ENCODE measurements around the gene ERMARD.

Gene ERMARD

DNA sequence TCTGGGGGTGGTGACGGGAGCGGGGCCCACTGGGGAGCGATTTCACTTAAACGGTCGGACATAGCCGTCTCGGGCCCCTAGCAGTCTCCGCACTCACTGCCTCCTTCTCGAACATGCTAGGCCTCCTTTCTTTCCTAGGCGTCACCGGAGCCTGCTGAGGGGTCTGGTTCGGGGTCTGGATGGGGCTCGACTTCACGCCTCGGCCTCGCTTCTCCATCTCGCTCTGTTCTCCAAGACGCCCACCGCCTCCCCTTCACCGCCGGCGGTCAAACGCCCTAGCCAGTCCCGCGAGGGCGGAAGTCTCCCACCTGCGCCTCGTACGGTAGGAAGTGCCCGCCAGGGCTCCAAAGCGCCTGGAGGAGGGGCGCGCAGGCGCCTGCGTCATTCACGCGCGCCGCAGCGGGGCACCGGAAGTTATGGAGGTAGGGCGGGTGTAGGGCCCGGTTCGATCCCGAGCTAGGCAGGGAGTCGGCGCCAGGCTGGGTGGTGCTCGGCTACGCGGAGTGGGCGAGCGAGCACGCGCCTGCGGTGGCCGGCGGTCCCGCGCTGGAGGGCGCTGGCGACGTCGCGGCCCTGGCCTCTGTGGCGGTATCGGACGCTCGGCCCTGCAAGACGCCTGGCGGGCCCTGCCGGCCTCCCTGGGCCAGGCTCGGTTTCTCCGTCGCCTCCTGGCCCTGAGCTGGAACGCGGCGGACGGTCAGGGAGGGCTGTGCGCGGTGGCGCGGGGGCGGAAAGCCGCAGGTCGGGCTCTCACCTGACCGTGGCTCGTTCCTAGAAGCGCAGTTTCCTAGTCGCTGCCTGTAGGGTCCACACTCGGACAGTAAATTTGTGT is at the start of gene ERMARD, which contains the start of gene DYNLT2:
ERMARD (plus strand) TSS at position 381 of the 832 bp plus-strand sequence; CDS start at position 417, 36 bp downstream.
DYNLT2 (minus strand) TSS at position 331 of the 832 bp plus-strand sequence; CDS start at position 217, 114 bp downstream.
- in situ Hi-C loops (cut with MboI; ENCODE audit: low sequenced_read_pairs), result no loop called here

GRCh38 chr6:169701954-169702839 is 49.2 kb upstream of the ERMARD start, which contains the start of the genes C6orf120 and WDR27:
Gene C6orf120, plus strand, starts transcription at chr6:169702126. Its CDS starts 334 bp downstream, at chr6:169702460.
Gene WDR27, minus strand, starts transcription at chr6:169702029. Its CDS starts 13,024 bp downstream, at chr6:169689005.
- in situ Hi-C loops (cut with MboI; ENCODE audit: low sequenced_read_pairs), result no loop called here

DNA sequence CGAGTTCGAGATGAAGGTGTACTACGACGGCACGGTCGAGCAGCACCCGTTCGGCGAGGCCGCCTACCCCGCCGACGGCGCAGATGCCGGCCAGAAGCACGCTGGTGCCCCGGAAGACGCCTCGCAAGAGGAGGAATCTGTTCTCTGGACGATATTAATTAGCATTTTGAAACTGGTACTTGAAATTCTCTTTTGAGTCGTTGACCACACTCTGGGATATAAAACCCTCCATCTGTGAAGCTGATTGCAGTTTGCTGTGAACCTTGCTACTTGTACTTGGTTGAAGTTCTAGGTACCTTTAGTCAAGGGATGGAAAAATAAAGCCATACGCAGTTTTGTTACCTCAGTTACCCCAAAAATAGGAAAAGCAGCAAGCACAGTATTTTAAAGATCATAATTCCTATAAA is 48.6 kb upstream of the ERMARD start:
- in situ Hi-C loops (cut with MboI; ENCODE audit: low sequenced_read_pairs), result no loop called here

- in situ Hi-C loops (cut with MboI; ENCODE audit: low sequenced_read_pairs), result no loop called here
These were observed 43.6 kb upstream of the ERMARD start for GRCh38 chr6:169707772-169708171.

DNA sequence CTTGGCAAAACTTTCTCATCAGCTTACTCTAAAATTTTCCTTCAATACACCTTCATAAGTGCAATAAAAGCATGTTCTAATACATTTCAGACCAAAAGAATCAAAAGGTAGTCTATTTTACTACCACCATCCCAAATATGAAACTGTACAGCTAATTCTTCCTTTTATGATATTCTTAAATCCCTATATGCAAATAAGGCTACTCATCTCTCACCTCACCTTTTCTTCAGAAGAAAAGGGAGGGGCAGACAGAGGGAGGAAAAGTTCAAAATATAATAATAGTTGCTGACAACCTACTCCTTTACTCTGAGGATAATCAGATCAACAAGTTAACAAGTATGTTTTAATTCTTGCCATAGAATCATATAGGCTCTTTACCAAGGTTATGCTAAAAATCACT is 42.1 kb upstream of the ERMARD start:
- in situ Hi-C loops (cut with MboI; ENCODE audit: low sequenced_read_pairs), result no loop called here

GRCh38 chr6:169710009-169710408 is 41.4 kb upstream of the ERMARD start:
- in situ Hi-C loops (cut with MboI; ENCODE audit: low sequenced_read_pairs), result no loop called here

GRCh38 chr6:169714178-169714577 is 37.2 kb upstream of the ERMARD start:
- in situ Hi-C loops (cut with MboI; ENCODE audit: low sequenced_read_pairs), result no loop called here

- in situ Hi-C loops (cut with MboI; ENCODE audit: low sequenced_read_pairs), result no loop called here
These were observed 36.8 kb upstream of the ERMARD start for GRCh38 chr6:169714595-169714994.

GRCh38 chr6:169719117-169719516 is 32.3 kb upstream of the ERMARD start:
- in situ Hi-C loops (cut with MboI; ENCODE audit: low sequenced_read_pairs), result no loop called here

DNA sequence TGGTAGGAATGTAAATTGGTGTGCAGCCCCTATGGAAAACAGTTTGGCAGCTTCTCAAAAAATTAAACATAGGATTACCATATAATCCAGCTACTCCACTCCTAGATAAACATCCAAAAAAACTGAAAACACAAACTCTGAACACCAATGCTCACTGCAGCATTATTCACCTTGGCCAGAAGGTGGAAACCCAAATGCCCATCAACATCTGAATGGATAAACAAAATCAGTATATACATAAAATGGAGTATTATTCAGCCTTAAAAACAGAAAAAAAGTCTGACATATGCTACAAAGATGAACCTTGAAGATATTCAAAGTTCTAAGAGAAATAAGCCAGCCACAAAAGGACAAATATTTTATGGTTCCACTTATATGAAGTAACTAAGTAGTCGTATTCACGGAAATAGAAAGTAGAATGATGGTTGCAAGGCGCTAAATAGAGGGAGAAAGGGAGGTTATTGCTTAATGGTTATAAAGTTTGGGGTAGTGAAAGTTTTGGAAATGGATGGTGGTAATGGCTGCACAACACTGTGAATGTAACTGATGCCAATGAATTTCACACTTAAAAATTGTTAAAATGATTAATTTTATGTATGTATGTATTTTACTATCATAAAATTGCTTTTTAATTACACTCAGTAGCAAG is 31.1 kb upstream of the ERMARD start:
- in situ Hi-C loops (cut with MboI; ENCODE audit: low sequenced_read_pairs), result no loop called here

- in situ Hi-C loops (cut with MboI; ENCODE audit: low sequenced_read_pairs), result no loop called here
These were observed 28.8 kb upstream of the ERMARD start for GRCh38 chr6:169722362-169723199.

- in situ Hi-C loops (cut with MboI; ENCODE audit: low sequenced_read_pairs), result no loop called here
These were observed 28.1 kb upstream of the ERMARD start for GRCh38 chr6:169723200-169723909.

DNA sequence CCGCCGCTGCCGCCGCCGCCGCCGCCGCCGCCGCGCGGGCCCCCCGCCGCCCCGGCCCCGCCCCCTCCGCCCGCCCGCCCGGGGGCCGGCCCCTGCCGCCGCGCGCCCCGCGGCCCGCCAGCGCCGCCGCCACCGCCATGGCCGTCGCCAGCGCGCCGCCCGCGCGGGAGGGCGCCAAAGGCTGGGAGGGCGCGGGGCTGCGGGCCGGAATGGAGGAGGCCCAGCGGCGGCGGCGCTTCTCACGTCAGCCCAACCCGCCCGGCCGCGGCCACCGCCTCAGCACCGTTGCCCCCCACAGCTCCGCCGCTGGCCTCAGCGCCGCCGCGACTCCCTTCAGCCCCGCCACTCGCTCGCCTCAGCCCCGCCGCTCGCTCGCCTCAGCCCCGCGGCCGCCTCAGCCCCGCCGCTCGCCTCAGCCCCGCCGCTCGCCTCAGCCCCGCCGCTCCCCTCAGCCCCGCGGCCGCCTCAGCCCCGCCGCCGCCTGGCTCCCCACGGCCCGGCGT is 27.4 kb upstream of the ERMARD start:
- in situ Hi-C loops (cut with MboI; ENCODE audit: low sequenced_read_pairs), result no loop called here

- in situ Hi-C loops (cut with MboI; ENCODE audit: low sequenced_read_pairs), result no loop called here
These were observed 26.8 kb upstream of the ERMARD start, which contains the start of gene PHF10 for GRCh38 chr6:169724494-169725124. Gene PHF10, minus strand, starts transcription at chr6:169724500. Its CDS starts 569 bp downstream, at chr6:169723931.

DNA sequence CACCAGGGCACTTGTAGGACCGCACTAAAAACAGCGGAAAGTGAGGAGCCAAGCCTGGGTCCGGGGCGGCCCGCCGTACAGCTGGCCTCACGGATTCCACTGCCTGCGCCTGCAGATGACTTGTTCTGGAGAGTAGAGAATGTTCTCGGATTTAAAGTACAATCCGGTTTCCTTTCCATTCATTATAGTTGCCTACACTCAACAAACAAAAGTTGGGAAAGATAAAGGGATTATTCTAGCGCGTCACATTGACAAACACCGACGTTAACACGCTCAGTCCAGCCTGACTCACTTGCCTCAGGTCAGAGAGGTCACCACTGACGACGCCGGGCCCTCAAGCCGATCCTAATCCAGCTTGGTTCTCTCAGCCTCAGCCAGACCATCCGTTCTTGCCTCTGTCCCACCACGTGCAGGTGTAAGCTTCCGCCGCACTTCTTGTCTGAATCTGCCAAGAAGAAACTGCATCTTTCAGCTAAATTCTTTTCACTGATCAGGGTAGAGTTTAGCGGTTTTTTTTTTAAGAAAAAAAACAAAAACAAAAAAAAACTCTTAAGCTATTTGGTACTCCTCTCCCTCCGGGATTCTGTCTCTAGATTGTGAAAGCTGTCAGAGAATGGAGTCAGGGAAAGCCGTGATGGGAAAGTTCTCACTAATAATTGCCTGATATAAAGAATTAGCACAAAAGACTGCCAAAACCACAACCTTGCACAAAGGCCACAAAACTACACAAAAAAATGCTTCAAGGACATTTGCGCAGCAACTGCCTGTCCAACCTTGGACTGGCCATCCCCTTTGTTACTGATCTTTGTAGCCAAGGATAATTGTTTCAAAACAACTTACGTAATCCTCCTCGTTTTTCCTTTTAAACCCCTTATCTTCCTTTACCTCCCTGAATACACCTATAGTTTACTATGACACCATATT is 26.0 kb upstream of the ERMARD start:
- in situ Hi-C loops (cut with MboI; ENCODE audit: low sequenced_read_pairs), result no loop called here

GRCh38 chr6:169726049-169726400 is 25.4 kb upstream of the ERMARD start:
- in situ Hi-C loops (cut with MboI; ENCODE audit: low sequenced_read_pairs), result no loop called here

DNA sequence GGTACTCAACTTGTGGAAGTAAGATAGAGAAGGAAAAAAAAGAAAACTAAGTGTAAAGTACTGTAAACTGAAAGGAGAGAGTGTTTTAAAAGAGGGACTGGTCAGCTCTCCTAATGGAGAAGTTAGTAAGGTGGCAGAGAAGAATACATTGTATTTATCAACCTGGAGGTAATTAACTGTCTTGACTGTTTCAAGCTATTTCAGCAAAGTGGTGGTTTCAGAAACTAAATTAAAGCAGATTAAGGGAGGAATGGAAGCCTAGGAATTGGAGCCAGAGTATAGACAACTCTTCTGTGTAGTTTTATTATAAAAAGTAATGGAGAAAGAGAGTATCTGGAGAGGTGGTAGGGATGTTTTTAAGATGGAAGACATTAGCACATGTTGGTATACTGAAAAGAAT is 24.5 kb upstream of the ERMARD start:
- in situ Hi-C loops (cut with MboI; ENCODE audit: low sequenced_read_pairs), result no loop called here

- in situ Hi-C loops (cut with MboI; ENCODE audit: low sequenced_read_pairs), result no loop called here
These were observed 21.5 kb upstream of the ERMARD start for GRCh38 chr6:169729961-169730360.

Data from HL-60/S4 treated with retinoic acid at 250 ng/mL for 4 days and 3 days (cell line).